Fibroblast of mammary gland (primary cell): ENCODE measurements around the gene RPTOR.

ENCODE experiments used
- DNase-seq: peaks from one replicate; pipeline ENCODE4 v3.0.0-alpha.2; 2010; ENCODE audit warnings: low read depth
- H3K4me3 ChIP-seq: 2 replicates; pipeline ENCODE4 v1.5.1; 2011; ENCODE audit warnings: low read depth, mild to moderate bottlenecking, low read length, moderate library complexity; ENCODE audit not compliant: control insufficient read depth
- TF ChIP-seq, protein P1 (sequence below): conservative IDR thresholded peaks from 2 replicates; pipeline ENCODE4 v1.5.1; 2011; ENCODE audit warnings: low read depth, low read length, inconsistent platforms; ENCODE audit not compliant: control insufficient read depth, insufficient read depth

RPTOR gene

DNA sequence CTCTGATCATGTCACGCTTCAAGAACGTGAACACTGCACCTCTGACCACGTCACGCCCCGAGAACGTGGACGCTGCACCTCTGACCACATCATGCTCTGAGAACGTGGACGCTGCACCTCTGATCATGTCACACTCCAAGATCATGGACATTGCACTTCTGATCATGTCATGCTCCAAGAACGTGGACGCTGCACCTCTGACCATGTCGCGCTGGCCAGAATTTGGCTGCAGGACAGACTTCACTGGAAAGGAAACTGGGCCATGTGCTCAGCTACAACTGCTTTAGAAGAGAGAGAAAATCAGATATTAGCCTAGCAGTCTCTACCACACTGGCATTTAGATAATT is 182.7 kb downstream of the RPTOR start:
- DNase-seq = no peak
- no peak overlapping the region for H3K4me3 ChIP-seq
- TF ChIP-seq, protein P1, sequence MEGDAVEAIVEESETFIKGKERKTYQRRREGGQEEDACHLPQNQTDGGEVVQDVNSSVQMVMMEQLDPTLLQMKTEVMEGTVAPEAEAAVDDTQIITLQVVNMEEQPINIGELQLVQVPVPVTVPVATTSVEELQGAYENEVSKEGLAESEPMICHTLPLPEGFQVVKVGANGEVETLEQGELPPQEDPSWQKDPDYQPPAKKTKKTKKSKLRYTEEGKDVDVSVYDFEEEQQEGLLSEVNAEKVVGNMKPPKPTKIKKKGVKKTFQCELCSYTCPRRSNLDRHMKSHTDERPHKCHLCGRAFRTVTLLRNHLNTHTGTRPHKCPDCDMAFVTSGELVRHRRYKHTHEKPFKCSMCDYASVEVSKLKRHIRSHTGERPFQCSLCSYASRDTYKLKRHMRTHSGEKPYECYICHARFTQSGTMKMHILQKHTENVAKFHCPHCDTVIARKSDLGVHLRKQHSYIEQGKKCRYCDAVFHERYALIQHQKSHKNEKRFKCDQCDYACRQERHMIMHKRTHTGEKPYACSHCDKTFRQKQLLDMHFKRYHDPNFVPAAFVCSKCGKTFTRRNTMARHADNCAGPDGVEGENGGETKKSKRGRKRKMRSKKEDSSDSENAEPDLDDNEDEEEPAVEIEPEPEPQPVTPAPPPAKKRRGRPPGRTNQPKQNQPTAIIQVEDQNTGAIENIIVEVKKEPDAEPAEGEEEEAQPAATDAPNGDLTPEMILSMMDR = no peak

DNA sequence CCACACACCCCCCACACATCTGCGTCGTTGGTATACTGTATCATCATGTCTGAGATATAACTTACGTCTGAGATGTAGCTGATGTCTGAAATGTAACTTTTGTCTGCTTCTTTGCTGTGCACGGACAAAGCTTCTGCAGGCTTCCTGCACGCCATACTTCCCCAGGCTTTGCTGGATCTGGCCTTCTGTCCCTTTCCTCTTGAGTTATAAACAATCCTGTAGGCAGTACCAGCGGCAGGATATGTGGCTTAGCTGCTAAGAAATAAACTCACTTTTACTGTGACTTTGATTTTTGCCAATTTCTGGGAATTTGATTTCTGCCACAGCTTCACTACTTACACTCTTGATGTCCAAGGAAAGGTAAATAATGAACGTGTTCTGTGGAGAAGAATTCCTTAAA is 184.4 kb downstream of the RPTOR start:
- DNase-seq = no peak
- TF ChIP-seq, protein P1 = no peak
- no peak overlapping the region for H3K4me3 ChIP-seq

DNA sequence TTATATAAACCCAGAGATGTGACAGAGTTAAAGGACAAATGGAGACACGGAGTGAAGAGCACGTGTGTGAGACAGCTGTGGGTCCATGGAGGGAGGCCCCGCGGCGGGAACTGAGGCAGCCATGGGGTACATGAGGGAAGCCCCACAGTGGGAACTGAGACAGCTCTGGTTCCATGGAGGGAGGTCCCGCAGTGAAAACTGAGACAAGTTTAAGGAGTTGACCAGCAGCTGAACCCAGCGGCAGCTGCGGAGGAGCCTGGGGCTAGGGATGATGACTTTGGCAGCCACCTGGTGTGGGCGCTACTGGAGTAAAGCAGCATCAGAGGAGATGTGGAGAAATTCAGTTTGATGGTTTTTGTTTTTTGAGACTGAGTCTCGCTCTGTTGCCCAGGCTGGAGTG is 185.1 kb downstream of the RPTOR start:
- no peak for DNase-seq
- TF ChIP-seq, protein P1 = no peak
- no peak overlapping the region for H3K4me3 ChIP-seq

DNA sequence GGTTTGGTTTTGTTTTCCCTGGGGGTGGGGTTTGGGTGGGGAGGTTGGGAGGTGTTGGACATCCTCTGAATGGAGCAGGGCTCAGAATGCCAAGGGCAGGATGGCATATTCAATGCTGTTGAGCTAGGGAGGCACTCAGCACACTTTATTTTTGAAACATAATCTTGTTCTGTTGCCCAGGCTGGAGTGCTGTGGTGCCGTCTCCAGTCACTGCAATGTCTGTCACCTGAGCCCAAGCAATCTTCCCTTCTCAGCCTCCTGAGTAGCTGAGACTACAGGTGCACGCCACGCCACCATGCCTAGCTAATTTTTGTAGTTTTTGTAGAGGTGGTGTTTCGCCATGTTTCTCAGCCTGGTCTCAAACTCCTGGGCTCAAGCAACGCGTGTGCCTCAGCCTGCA is 186.1 kb downstream of the RPTOR start:
- no peak overlapping the region for H3K4me3 ChIP-seq
- no peak for DNase-seq

DNA sequence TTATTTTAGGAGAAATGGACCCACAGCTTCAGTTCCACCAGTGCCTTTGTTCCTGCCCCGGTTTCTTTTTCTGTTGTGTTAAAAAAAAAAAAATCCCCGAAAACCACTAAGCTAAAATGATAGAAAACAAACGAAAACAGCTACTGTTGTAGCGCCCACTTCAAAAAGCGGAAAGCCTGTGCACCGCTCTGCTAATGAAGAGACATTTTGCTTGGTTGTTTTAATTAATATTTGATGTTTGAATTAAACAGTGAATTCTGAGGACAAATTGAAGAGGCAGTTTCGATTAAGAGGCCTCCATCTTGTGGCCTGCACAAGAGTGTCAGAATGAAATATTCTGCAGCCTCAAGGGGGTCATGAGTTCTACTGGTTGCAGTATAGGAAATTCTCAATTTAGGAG is 186.7 kb downstream of the RPTOR start:
- no peak overlapping the region for H3K4me3 ChIP-seq
- DNase-seq = no peak
- TF ChIP-seq, protein P1 = no peak

More for the DNA sequence above, 186.1 kb downstream of the RPTOR start:
- TF ChIP-seq, protein P1 = no peak

DNA sequence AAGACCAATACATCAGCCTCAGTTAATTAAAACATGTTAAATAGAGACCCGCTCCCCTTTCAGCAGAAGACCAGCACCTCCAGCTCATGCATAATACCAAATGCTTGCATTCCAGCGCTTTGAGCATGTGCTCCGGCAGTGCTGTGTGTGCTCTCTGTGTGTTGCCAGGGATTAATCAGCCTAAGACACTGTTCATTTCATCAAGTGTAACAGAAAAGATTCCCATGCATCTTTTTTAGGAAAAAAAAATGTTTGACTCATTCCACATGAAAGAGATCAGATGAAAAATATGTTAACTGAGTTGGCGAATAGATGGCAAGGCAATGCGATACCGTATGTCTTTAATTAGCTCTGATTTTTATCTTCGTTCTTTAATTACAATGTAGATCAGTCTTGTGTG is 187.6 kb downstream of the RPTOR start:
- peak; percentile 88 for DNase-seq

More for the DNA sequence above, 187.6 kb downstream of the RPTOR start:
- no peak overlapping the region for H3K4me3 ChIP-seq
- TF ChIP-seq, protein P1 = no peak
